GM12864 (cell line): Measurements from ENCODE around the gene FAM53A.

ENCODE experiments used
- DNase-seq: peaks from one replicate; pipeline ENCODE4 v3.0.0-alpha.2; 2011; ENCODE audit warnings: low read depth
- H3K4me3 ChIP-seq: 2 replicates; pipeline ENCODE4 v1.5.1; 2011; ENCODE audit warnings: mild to moderate bottlenecking, low read depth, low read length, control low read depth
- TF ChIP-seq, protein P1 (sequence below): IDR thresholded peaks from 2 replicates; pipeline ENCODE4 v1.5.1; 2011; ENCODE audit warnings: low read depth, mild to moderate bottlenecking, moderate library complexity, low read length, control low read depth, inconsistent platforms; ENCODE audit errors: missing control alignments

Gene FAM53A

DNA sequence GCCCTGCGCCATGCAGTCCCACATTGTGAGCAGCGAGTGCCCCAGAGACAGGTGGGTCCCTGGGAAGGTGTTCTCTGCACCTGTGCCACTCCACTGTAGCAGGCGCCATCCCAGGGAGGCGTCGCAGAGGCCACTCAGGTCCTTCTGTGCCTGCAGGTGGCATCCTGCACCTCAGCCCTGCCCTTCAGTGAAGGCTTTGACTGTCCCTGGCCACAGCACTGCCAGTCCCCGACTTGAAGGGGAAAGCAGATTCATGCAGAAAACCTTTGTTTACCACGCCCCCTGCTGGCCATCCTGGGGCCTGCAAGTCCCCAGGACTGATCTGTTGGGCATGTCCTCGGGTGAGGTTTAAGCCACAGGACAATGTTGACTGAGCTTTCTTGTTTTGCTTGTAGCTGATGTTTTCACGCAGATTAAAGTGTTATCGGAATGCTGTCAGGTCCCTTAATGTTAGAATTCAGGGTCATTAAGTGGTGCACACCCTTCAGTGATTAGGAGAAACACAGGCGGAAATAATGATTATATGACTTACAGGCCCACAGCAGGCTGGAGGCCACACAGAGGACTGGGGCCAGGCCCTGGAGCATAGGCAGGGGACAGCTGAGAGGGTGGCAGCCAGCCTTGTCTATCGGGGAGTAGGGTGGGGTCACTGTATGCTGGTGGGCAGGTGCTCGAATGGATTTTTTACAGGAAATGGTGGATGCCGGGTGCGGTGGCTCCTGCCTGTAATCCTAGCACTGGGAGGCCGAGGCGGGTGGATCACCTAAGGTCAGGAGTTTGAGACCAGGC lies 42.2 kb upstream of the FAM53A start:
- no peak overlapping the region for H3K4me3 ChIP-seq
- no peak for DNase-seq
- TF ChIP-seq, protein P1, sequence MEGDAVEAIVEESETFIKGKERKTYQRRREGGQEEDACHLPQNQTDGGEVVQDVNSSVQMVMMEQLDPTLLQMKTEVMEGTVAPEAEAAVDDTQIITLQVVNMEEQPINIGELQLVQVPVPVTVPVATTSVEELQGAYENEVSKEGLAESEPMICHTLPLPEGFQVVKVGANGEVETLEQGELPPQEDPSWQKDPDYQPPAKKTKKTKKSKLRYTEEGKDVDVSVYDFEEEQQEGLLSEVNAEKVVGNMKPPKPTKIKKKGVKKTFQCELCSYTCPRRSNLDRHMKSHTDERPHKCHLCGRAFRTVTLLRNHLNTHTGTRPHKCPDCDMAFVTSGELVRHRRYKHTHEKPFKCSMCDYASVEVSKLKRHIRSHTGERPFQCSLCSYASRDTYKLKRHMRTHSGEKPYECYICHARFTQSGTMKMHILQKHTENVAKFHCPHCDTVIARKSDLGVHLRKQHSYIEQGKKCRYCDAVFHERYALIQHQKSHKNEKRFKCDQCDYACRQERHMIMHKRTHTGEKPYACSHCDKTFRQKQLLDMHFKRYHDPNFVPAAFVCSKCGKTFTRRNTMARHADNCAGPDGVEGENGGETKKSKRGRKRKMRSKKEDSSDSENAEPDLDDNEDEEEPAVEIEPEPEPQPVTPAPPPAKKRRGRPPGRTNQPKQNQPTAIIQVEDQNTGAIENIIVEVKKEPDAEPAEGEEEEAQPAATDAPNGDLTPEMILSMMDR, result peak; percentile 98

DNA sequence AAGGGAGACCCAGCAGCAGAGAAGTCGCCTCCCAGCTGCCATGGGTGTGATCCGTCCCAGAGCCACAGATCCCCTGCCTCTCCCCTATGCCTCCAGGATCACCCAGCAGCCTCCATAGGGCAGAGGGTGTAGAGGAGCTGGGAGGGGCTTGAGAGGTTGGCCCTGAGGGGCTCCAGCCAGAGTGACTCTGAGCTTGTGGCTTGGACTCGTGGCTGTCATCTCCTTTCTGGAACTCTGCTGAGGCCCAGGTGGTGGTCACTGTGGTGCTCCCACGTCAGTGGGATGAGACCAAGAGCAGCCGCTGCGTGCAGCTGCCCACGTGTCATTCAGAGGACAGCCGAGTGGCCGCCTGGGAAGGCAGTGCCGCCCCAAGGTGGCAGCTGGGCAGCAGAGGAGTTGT lies 41.4 kb upstream of the FAM53A start:
- no peak for DNase-seq
- TF ChIP-seq, protein P1, result no peak
- H3K4me3 ChIP-seq, result no peak overlapping the region

DNA sequence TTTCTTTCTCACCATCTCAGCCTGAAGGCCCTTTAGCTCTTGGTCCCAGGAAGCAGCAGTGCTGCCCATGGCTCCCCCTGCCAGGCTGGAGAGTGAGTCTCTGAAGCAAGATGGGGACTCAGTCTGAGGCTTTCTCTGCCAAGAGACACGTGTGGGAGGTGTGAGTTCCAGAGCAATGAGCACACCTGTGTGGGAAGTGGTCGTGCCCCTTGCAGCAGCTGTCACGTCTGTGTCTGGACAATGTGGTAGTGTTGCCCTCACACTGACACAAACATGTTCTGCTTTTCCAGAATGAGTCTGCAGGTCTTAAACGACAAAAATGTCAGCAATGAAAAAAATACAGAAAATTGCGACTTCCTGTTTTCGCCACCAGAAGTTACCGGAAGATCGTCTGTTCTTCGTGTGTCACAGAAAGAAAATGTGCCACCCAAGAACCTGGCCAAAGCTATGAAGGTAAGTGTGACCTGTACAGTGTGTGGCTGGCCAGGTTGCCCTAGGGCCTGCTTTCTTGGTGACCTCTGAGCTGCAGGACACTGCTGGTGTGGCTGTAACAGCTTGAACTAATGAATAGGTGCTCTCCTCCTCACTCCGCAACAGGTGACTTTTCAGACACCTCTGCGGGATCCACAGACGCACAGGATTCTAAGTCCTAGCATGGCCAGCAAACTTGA lies 39.2 kb upstream of the FAM53A start:
- peak overlapping the region; percentile 72 for H3K4me3 ChIP-seq
- TF ChIP-seq, protein P1, result no peak
- no peak for DNase-seq

DNA sequence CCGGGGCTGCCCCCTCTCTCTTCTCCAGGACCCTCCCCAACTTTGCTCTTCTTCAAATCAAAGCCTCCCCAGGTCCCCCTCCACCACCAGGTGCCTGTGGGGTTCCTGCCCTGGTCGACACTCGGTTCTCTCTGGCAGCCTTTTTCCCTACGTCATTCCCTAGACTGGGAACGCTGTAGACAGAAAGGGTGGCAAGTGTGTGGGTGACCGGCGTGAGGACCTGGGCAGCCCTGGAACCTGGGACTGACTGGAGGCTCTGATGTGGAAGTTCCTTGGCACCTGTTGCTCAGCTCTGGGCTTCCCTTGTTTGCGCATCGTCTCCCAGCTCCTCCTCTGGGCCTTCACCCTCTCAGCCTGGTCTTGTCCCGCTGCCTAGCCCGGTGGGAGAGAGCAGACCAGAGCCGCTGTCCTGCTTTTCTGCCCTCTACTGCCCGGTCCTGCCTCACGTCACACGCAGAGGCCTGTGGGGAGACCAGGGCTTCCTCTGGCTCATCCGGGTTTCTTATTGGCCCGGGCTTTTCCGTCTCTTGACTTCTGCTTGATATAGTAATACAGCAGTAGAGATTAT lies 38.5 kb upstream of the FAM53A start:
- DNase-seq, result no peak
- peak overlapping the region; percentile 72 for H3K4me3 ChIP-seq
- TF ChIP-seq, protein P1, result no peak

DNA sequence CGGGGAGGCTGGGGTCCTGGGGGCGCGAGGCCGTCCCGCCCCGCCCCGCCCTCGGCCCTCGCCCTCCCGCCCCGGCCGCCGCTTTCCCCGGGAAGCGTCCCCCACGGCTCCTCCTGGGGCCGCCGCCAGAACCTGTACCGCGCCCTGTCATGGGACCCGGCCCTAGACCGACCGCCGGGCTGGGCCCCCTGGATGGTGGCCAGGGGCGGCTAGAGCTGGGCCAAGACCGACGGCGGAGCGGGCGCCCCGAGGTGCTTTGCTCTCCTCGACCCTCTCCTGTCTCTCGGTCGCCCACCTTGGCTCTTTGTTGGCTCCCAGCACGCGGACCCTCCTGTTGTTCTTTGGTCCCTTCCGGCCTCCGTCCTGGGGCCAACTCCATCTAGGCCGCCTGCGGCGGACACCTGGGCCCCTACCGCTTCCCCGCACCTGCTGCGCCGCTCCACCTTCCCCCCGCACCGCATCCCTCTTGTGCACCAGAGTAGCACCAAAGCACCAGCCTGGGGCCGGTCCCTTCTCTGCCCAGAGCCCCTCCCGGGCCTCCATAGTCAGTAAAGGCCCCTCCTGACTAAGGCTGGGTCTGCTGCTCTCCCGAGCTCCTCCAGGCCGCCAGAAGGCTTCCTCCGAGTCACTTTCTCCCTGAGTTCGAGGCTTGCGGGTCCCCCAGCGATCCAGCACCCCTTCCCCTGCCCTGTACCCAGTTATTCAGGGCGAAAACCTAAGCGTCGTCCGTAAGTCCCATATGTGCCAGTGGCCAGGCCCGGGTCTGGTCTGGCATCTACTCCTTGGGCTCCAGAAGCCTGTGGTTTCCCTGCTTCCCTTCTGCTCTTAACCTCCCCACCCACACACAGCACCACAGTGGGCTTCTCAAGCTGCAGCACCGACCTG lies 37.8 kb upstream of the FAM53A start:
- TF ChIP-seq, protein P1, result no peak
- no peak for DNase-seq
- peak overlapping the region; percentile 72 for H3K4me3 ChIP-seq

DNA sequence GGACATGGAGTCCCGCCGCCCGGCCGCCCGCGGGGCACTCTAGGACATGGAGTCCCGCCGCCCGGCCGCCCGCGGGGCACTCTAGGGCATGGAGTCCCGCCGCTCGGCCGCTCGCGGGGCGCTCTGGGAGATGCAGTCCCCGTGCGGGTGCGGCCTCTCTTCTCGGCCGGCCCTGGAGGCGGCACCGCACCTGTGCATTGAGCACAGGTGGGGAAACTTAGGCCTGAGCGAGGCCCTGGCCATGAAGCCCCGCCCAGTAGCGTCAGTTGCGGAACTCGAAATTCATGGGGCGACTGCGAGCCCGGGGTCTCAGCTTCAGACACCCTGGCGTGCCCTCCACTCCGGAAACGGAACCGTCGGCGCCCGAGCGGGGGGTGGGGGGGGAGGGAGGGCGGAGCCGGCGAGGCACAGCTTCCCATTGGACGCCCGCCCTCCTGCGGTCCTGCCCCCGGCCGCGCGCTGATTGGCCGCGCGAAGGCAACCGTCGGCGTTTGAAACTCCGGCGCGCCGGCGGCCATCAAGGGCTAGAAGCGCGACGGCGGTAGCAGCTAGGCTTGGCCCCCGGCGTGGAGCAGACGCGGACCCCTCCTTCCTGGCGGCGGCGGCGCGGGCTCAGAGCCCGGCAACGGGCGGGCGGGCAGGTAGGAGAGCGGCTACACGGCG lies 37.0 kb upstream of the FAM53A start, which contains the start of the genes TACC3 and TMEM129:
Gene TACC3 (plus strand): TSS at position 519 of the 663 bp plus-strand sequence. CDS start 1,901 bp downstream, outside the sequence.
Gene TMEM129 (minus strand): TSS at position 321 of the 663 bp plus-strand sequence. CDS start 486 bp downstream, outside the sequence.
- TF ChIP-seq, protein P1, result no peak
- peak within 1 kb of the TSS; percentile 82 for H3K4me3 ChIP-seq
- DNase-seq, result peak; percentile 92
